ENCODE data around the gene RAB3B.

Gene RAB3B

GRCh38 chr1:51867479-51868232 is 122.8 kb downstream of the RAB3B start:
- no peak for DNase-seq

- no peak for DNase-seq
Observed at GRCh38 chr1:51863384-51863783, 127.1 kb downstream of the RAB3B start.

GRCh38 chr1:51861669-51862068 is 128.8 kb downstream of the RAB3B start:
- DNase-seq: peak; percentile 12

- DNase-seq: no peak
Observed at GRCh38 chr1:51859735-51860134, 130.8 kb downstream of the RAB3B start.

DNA sequence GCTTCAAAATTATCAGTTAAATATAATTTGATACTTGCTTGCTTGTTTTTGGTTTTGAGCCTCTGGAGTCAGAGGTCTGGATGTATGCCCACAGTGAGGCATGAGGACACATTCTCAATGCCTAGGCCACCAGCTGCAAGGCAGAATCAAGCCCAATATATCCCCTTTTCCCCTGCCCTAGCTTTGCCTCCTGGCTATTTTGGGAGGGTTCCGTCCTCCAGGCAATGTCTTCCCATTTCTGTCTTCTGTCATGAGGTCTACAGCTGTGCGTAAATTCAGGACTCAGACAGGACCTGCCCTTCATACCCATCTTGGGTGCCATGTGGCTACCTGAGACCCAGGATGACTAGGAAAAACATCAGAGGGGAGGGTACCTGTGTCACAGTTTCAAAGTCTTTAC is 131.2 kb downstream of the RAB3B start:
- DNase-seq: no peak

- DNase-seq: no peak
Observed at GRCh38 chr1:51858892-51859291, 131.6 kb downstream of the RAB3B start.
